HuH-7 (cell line): Measurements from ENCODE around the gene SLC4A2.

Experiments
- DNase-seq: peaks from one replicate; pipeline ENCODE4 v3.0.0; 2011; ENCODE audit warnings: low spot score

Gene SLC4A2

GRCh38 chr7:151116603-151117440 lies 57.4 kb downstream of the SLC4A2 start:
- no peak for DNase-seq

GRCh38 chr7:151117565-151117964 lies 58.2 kb downstream of the SLC4A2 start:
- no peak for DNase-seq

GRCh38 chr7:151118108-151119054 lies 59.0 kb downstream of the SLC4A2 start:
- no peak for DNase-seq

GRCh38 chr7:151119055-151119415 lies 59.6 kb downstream of the SLC4A2 start:
- no peak for DNase-seq

- no peak for DNase-seq
These were observed 60.5 kb downstream of the SLC4A2 start for GRCh38 chr7:151119902-151120301.

GRCh38 chr7:151120896-151121295 lies 61.5 kb downstream of the SLC4A2 start:
- no peak for DNase-seq

GRCh38 chr7:151121380-151122170 lies 62.2 kb downstream of the SLC4A2 start:
- DNase-seq: no peak

- no peak for DNase-seq
These were observed 62.9 kb downstream of the SLC4A2 start for GRCh38 chr7:151122276-151122675.

GRCh38 chr7:151122796-151123157 lies 63.4 kb downstream of the SLC4A2 start:
- DNase-seq: no peak

GRCh38 chr7:151123158-151123821 lies 63.9 kb downstream of the SLC4A2 start:
- no peak for DNase-seq

- DNase-seq: peak; percentile 99
These were observed 64.6 kb downstream of the SLC4A2 start for GRCh38 chr7:151123822-151124464.

- DNase-seq: no peak
These were observed 65.1 kb downstream of the SLC4A2 start for GRCh38 chr7:151124481-151124880.

GRCh38 chr7:151124899-151125399 lies 65.6 kb downstream of the SLC4A2 start:
- DNase-seq: no peak

- DNase-seq: no peak
These were observed 66.1 kb downstream of the SLC4A2 start for GRCh38 chr7:151125470-151125845.

- no peak for DNase-seq
These were observed 66.6 kb downstream of the SLC4A2 start for GRCh38 chr7:151125846-151126481.
